Stimulated activated naive B cell treated with anti-CD40 and anti-IgM and Interleukin-4, amounts not matched to agents 10 μg/mL and 1 μg/mL and 100 μg/mL, for 72 hours (primary cell): ENCODE data around the gene ARHGEF5.

ENCODE experiments used
- ATAC-seq, 2 donors: fragments of 150-1000 bp; cut with Tn5 transposase; replicated peaks; 2 replicates each; pipeline ENCODE4 v1.10.0; 2021; ENCODE audit warnings: moderate library complexity in 1 of 2
- DNase-seq: peaks from one replicate; pipeline ENCODE4 v3.0.0; 2021
- H3K27ac Mint-ChIP-seq: one replicate; pipeline ENCODE4 v1.8.0; 2022; ENCODE audit warnings: mild to moderate bottlenecking, mixed read lengths
- H3K27me3 Mint-ChIP-seq, 2 donors: one replicate each; pipeline ENCODE4 v1.8.0; 2022; ENCODE audit warnings: mixed read lengths in 2 of 2
- H3K36me3 Mint-ChIP-seq, 2 donors: one replicate each; pipeline ENCODE4 v1.8.0; 2022; ENCODE audit warnings: mixed read lengths in 2 of 2, mild to moderate bottlenecking in 1 of 2
- H3K4me1 Mint-ChIP-seq, 2 donors: one replicate each; pipeline ENCODE4 v1.8.0; 2022; ENCODE audit warnings: mixed read lengths in 2 of 2, mild to moderate bottlenecking in 1 of 2
- H3K4me3 Mint-ChIP-seq, 2 donors: one replicate each; pipeline ENCODE4 v1.8.0; 2022; ENCODE audit warnings: mild to moderate bottlenecking in 2 of 2, mixed read lengths in 2 of 2, moderate library complexity in 1 of 2
- H3K9me3 Mint-ChIP-seq, 2 donors: one replicate each; pipeline ENCODE4 v1.8.0; 2022; ENCODE audit warnings: mixed read lengths in 2 of 2, mild to moderate bottlenecking in 1 of 2

ARHGEF5 gene

DNA sequence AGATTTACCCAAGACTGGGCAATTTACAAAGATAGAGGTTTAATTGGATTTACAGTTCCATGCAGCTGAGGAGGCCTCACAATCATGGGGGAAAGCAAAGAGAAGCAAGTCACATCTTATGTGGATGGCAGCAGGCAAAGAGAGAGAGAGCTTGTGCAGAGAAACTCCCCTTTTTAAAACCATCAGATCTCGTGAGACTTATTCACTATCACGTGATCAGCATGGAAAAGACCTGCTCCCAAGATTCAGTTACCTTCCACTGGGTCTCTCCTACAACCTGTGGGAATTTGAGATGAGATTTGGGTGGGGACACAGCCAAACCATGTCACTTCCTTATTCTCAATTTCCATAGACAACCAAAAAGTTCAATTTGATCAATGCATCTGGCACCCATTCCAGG is 73.2 kb downstream of the ARHGEF5 start:
- Mint-ChIP-seq H3K4me3 (no peak overlapping the region), H3K36me3 (peaks cover 0 to 9% of the 10 kb centered on the region in 2 donors), H3K27ac (no peak overlapping the region), H3K9me3 (peaks cover 13 to 27% of the 10 kb centered on the region in 2 donors), H3K27me3 (peaks cover 0 to 4% of the 10 kb centered on the region in 2 donors), H3K4me1 (no peaks in the 10 kb centered on the region)
- no peak for ATAC-seq
- no peak for DNase-seq
